Stimulated activated CD4-positive, alpha-beta T cell treated with anti-CD3 and anti-CD28 coated beads, TNF-alpha, amount 100 ng/mL, for 4 hours (primary cell): Measurements from ENCODE around the gene ASNSD1.
"Not testable (repeated sequence)": the region's sequence is repeated elsewhere in the genome, so short reads cannot be mapped to it uniquely, and the experiment has no call there.

Experiments used
- DNase-seq, 3 experiments: peaks; one replicate each; pipeline ENCODE4 v3.0.0-alpha.2; 2020; ENCODE audit warnings: low read depth in 3 of 3

Gene ASNSD1

DNA sequence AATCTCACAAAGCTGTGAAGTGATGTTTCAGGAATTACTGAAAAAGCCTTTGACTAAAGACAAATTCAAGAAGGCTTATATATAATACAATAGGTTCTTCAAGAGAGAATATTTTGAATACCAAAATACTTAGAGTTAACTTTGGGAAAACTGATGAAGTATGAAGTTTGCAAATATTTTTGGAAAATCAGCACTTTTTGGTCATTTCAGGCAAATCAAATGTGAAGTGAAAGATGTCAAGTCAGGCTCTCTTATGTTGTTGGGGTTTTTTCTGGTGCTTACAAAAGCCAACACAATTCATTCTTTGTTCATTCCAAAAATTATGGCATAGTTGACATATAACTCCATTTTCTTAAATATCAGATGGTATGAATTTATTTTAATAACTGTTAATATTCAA, 14.7 kb upstream of the ASNSD1 start:
- no peak for DNase-seq

GRCh38 chr2:189648846-189649509, 12.3 kb upstream of the ASNSD1 start:
- DNase-seq, result no peak

- DNase-seq, result no peak
Observed at GRCh38 chr2:189651284-189651683, 10.0 kb upstream of the ASNSD1 start.

- DNase-seq, result not testable (repeated sequence)
Observed at GRCh38 chr2:189653464-189653863, 7.8 kb upstream of the ASNSD1 start.

- no peak for DNase-seq
Observed at GRCh38 chr2:189654641-189655040, 6.6 kb upstream of the ASNSD1 start.

- no peak for DNase-seq
Observed at GRCh38 chr2:189657867-189658266, 3.4 kb upstream of the ASNSD1 start.

- DNase-seq, result no peak
Observed at GRCh38 chr2:189658306-189659212, 2.7 kb upstream of the ASNSD1 start.

GRCh38 chr2:189659734-189660133, 1.5 kb upstream of the ASNSD1 start:
- no peak for DNase-seq

- DNase-seq, result no peak
Observed at GRCh38 chr2:189660803-189661147, 484 bp upstream of the ASNSD1 start.

GRCh38 chr2:189661957-189662321, 680 bp downstream of the ASNSD1 start:
- no peak for DNase-seq

DNA sequence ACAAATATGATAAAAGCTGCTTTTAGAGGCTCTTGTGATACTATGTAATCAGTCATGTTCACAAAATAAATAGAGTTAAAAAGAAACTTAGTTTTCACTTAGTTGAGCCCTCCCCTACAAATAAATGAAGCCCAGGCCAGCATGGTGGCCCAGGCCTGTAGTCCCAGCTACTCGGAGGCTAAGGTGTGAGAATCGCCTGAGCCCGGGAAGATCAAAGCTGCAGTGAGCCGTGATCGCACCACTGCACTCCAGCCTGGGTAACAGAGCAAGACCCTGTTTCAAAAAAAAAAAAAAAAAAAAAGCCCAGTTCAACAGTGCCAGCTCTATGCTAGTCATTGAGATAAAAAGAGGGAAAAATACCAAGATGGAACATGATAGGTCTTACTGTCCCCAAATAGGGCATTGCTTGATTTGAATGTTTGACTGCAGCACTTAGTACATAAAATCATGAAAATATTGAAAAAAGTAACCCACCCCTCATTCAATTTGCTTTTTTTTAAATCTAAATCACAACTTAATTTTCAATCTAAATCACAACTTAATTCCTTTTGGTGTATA, 1.5 kb downstream of the ASNSD1 start:
- DNase-seq, result no peak

DNA sequence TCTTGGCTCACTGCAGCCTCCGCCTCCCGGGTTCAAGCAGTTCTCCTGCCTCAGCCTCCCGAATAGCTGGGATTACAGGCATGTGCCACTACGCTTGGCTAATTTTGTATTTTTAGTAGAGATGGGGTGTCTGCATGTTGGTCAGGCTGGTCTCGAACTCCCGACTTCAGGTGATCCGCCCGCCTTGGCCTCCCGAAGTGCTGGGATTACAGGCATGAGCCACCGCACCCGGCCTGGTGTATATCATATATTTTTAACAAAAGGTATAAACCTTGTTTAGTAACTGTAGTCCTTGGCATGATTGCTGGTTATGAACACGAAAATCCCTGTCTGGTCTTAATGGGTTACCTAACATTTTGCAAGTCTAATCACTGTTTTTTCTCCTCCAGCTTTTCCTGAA, 2.1 kb downstream of the ASNSD1 start:
- DNase-seq, result not testable (repeated sequence)

DNA sequence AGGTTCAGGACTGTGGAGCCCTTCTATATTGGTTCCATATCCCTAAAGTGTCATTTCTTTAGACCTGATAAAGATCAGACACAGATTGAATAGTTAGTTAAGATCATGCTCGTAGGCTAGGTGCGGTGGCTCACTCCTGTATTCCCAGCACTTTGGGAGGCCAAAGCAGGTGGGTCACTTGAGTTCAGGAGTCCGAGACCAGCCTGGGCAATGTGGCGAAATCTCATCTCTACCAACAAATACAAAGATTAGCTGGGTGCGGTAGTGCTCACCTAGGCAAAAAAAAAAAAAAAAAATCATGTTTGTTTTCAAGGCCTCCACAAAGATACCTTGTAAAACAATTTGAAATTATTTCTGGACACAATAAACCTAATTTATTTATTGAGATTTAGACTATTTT, 8.7 kb downstream of the ASNSD1 start:
- DNase-seq, result no peak

DNA sequence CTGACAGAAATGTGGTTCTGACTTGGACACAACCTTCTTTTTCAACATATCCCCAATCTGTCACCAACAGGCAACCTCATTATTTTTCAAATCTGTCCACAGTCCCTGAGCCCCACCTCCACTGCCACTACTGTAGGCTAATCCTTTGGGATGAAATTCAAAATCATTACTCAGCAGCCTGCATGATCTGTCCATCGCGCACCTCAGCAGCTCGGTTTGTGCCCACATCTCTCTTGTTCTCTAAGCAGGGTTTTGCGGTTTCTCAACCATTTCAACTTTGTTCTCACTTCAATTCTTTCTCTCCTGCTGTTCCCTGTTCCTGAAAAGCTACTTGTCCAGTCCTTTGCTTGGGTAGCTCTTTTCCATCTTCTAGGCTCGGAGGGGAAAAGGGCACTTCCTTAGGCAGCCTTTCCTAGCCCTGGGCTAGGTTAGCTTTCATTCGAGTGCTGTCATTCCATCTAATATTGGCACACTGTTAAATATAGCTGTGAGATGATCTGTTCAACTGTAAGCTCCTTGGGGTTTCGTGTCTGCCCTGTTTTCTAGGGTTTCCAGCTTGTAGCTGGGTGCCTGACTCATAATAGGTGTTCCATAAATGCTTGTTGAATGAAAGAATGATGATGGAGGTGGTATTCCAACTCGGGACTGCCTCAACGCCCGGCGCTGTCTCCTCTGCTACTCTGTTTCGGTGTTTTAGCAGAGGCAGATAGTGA, 12.6 kb downstream of the ASNSD1 start:
- no peak for DNase-seq

DNA sequence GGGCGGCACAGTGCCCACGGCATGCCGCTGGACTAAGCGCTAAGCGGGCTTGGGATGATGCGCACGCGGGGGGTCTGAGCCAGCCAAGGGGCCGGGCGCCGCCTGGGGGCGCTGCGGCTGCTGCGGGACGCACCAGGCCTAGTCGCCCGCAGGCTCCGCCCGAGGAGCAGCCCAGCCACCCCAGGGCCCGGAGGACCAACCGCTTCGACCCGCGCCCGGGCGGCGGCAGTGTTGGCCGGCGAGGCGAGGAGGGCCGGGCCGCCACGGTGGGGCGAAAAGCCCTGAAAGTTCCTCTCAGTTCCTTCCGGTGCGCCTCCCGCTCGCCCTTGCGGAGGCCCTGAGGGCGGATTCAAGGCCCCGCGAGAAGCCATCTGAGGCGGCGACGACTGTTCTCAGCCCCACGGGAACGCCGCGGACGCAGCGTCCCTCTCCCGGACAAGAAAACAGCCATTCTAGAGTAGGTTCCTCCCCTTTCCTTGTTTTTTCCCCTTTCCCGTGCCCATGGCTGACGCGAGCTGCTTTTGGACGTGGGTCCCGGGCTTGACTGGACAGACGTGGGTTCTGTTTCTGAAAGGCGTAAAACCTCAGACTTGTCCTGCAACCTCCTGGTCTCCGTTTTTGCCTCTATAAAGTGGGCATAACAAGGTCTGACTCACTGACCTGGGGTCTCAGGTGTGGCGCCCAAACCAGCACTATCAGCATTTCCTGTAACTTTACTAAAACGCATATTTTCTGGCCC, 13.3 kb downstream of the ASNSD1 start, which contains the start of gene ANKAR:
ANKAR (plus strand) TSS at position 297 of the 739 bp plus-strand sequence. CDS start 1,821 bp downstream, outside the sequence.
- peak; percentile 66 to 73 (median 72) for DNase-seq

- DNase-seq, result no peak
Observed at GRCh38 chr2:189676471-189676870, 15.2 kb downstream of the ASNSD1 start.

DNA sequence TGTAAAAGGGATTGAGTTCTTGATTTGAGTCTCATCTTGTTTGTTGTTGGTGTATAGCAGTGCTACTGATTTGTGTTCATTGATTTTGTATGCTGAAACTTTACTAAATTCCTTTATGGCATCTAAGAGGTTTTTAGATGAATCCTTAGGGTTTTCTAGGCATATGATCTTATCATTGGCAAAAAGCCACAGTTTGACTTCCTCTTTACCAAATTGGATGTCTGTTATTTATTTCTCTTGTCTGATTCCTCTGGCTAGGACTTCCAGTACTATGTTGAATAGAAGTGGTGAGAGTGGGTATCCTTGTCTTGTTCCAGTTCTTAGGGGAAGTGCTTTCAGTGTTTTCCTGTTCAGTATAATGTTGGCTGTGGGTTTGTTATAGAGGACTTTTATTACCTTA, 18.0 kb downstream of the ASNSD1 start:
- DNase-seq, result no peak

- DNase-seq, result no peak
Observed at GRCh38 chr2:189681203-189681602, 19.9 kb downstream of the ASNSD1 start.

- DNase-seq, result no peak
Observed at GRCh38 chr2:189681903-189682302, 20.6 kb downstream of the ASNSD1 start.

DNA sequence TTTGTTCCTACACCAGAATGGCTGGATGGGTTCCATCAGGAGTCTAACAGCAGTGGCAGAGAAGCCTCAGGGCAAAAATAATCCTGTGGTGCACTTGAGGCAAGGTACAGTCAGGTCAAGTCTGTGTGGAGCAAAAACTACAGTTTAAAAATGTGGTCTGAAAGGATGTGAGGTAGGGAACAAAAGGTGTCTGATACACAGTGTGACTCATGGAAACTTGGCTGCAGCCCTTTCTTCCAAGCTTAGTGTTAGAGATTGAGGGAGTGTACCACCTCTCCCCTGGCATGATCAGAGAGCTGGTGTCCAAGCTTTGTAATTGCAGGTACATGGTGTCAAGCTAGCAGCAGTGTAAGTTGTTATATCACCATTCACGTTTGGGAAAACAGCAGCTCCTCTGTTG, 22.1 kb downstream of the ASNSD1 start:
- no peak for DNase-seq

- no peak for DNase-seq
Observed at GRCh38 chr2:189684811-189685210, 23.6 kb downstream of the ASNSD1 start.
